ENCODE results near the gene SOD3. TPM values are rescaled to one million over a fixed set of nuclear protein-coding genes. Genes with fewer than 3 reads are reported as not detected.

Gene SOD3
- total and polyA plus RNA-seq, 2 of the 13 experiments (the other 11 are each of a cell fraction or from before 2014, with no cell fraction given), result 0.04 TPM; not detected in 1

GRCh38 chr4:24798036-24798610 is 2.8 kb downstream of the SOD3 start:
- no peaks in the 10 kb centered on the region for H3K79me2 ChIP-seq (ENCODE audit: insufficient read depth, low read length)
- H2AFZ ChIP-seq (ENCODE audit: low read length), result no peak overlapping the region
- intact Hi-C loops (cut with micrococcal nuclease; ENCODE audit: unreplicated experiment) (no loop called here), in situ Hi-C loops (cut with HindIII; ENCODE audit: extremely low pct_ligation_motif_present, low pct_unique_long_range_greater_than_20kb) (no loop called here)
- ATAC-seq, result no peak
- WGBS (ENCODE audit: low lambda C conversion rate), result 43% methylated on average over 5 of the region's 5 CpGs
- BruUV-seq (replicated peaks), result no TSS peak
- DNase-seq (ENCODE audit: low spot score), result no peak
- H3K27ac ChIP-seq (ENCODE audit: extremely low read length, insufficient read depth, low read length), result no peak overlapping the region
- H4K20me1 ChIP-seq (ENCODE audit: insufficient read depth, low read length), result no peaks in the 10 kb centered on the region
- peaks cover 26% of the 10 kb centered on the region for H3K4me1 ChIP-seq (ENCODE audit: insufficient read depth, low read length)
- POLR2A ChIA-PET, result no interaction called here
- no peak overlapping the region for H3K4me3 ChIP-seq (replicated peaks in 1 of 3; ENCODE audit: insufficient read depth in 1 of 3, low read depth in 2 of 3, low read length in 3 of 3)
- H3K27me3 ChIP-seq (ENCODE audit: control insufficient read depth in 1 of 2, insufficient read depth in 2 of 2, low read length in 2 of 2), result peaks cover 1 to 21% of the 10 kb centered on the region in 2 experiments; a peak in 3 of 5 replicates
- FAIRE-seq, result no peak
- H3K9ac ChIP-seq (ENCODE audit: insufficient read depth, low read depth, low read length), result no peak overlapping the region
- no peaks in the 10 kb centered on the region for H3K9me3 ChIP-seq (ENCODE audit: low read length)
- H3K36me3 ChIP-seq (replicated peaks in 1 of 2; ENCODE audit: control insufficient read depth in 1 of 2, insufficient read depth in 2 of 2, low read length in 2 of 2), result no peaks in the 10 kb centered on the region
- no peak overlapping the region for H3K4me2 ChIP-seq (ENCODE audit: low read depth, low read length)
- CTCF ChIA-PET (ENCODE audit: low intra/inter-chr PET ratio, low total read pairs), result no interaction called here
- TF ChIP-seq ZKSCAN8 (CRISPR knock-in tag; IDR thresholded peaks at IDR 0.05; ENCODE audit: borderline replicate concordance) (no peak), TFAP4 (IDR thresholded peaks at IDR 0.05; ENCODE audit: borderline replicate concordance, low read depth) (no peak), CEBPZ (IDR thresholded peaks at IDR 0.05; ENCODE audit: low read length) (no peak), TGIF2 (CRISPR knock-in tag; IDR thresholded peaks at IDR 0.05) (no peak), NCOA5 (CRISPR knock-in tag; IDR thresholded peaks at IDR 0.05) (no peak), KLF9 (CRISPR knock-in tag; IDR thresholded peaks at IDR 0.05; ENCODE audit: low read depth) (no peak), PRMT3 (CRISPR knock-in tag; IDR thresholded peaks at IDR 0.05; ENCODE audit: borderline replicate concordance, low read depth) (no peak), FOXC1 (CRISPR knock-in tag; IDR thresholded peaks at IDR 0.05; ENCODE audit: borderline replicate concordance) (no peak), ZBTB34 (CRISPR knock-in tag; IDR thresholded peaks at IDR 0.05) (no peak)
- TF ChIP-seq, protein P1, sequence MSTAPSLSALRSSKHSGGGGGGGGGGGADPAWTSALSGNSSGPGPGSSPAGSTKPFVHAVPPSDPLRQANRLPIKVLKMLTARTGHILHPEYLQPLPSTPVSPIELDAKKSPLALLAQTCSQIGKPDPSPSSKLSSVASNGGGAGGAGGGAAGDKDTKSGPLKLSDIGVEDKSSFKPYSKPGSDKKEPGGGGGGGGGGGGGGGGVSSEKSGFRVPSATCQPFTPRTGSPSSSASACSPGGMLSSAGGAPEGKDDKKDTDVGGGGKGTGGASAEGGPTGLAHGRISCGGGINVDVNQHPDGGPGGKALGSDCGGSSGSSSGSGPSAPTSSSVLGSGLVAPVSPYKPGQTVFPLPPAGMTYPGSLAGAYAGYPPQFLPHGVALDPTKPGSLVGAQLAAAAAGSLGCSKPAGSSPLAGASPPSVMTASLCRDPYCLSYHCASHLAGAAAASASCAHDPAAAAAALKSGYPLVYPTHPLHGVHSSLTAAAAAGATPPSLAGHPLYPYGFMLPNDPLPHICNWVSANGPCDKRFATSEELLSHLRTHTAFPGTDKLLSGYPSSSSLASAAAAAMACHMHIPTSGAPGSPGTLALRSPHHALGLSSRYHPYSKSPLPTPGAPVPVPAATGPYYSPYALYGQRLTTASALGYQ (CRISPR knock-in tag; IDR thresholded peaks at IDR 0.05), result no peak
- TF ChIP-seq, protein P2, sequence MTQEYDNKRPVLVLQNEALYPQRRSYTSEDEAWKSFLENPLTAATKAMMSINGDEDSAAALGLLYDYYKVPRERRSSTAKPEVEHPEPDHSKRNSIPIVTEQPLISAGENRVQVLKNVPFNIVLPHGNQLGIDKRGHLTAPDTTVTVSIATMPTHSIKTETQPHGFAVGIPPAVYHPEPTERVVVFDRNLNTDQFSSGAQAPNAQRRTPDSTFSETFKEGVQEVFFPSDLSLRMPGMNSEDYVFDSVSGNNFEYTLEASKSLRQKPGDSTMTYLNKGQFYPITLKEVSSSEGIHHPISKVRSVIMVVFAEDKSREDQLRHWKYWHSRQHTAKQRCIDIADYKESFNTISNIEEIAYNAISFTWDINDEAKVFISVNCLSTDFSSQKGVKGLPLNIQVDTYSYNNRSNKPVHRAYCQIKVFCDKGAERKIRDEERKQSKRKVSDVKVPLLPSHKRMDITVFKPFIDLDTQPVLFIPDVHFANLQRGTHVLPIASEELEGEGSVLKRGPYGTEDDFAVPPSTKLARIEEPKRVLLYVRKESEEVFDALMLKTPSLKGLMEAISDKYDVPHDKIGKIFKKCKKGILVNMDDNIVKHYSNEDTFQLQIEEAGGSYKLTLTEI (CRISPR knock-in tag; conservative IDR thresholded peaks at IDR 0.05), result no peak
